ENCODE measurements around the gene SPINT3.

The SPINT3 gene, protein sequence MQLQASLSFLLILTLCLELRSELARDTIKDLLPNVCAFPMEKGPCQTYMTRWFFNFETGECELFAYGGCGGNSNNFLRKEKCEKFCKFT

DNA sequence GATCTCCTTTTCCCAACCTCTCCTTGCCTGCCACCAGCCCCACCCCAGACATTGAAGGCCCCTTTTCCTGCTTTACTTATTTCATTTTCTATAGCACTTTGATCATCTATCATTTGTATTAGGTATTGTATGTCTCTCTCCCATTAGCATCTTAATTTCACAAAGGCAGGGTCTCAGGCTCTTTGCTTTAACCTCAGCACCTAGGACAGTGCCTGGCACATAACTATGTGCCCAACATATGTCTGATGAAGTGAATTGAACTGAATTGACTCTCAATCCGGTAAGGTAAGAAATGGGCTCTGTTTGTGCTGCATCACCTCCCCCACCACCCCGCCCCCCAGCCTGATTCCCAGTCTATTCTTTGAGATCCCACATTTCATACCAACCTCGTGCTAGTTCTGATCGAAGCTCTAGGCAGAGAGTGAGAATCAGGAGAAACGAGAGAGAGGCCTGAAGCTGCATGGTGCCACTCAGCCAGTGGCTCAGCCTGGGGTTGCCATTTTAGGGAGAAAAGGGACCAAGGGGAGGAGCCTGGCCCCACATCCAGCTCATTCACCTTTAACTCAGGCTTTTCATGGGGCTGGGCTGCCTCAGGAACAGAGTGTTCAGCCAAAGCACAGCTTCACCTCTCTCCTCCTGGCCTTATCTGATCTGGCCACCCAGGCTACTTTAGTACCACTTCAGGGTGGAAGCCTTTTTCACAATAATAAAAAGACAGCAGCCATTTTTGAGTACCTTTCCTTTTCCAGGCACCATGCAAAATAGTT is at the start of gene SPINT3:
TSS of gene SPINT3 (minus strand) at position 476 of the 767 bp plus-strand sequence. CDS start at position 462, 14 bp downstream.
- DNase-seq = no peak

DNA sequence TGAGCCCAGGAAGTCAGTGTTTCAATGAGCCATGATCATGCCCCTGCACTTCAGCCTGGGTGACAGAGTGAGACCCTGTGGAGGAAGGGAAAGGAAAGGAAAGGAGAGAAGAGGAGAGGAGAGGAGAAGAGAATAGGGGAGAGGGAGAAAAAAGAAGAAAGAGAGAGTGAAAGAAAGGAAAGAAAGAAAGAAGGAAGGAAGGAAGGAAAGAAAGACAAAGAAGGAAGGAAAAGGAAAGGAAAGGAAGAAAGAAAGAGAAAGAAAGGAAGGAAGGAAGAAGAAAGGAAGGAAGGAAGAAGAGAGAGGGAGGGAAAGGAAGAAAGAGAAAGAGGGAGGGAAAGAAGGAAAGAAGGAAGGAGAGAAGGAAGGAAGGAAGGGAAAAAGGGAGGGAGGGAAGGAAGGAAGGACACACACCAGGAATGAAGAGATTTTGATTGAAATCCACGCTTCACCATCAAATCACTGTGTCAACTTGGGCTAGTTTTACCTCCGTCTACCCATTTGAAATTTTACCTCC is 49.4 kb upstream of the SPINT3 start:
- no peak for DNase-seq

DNA sequence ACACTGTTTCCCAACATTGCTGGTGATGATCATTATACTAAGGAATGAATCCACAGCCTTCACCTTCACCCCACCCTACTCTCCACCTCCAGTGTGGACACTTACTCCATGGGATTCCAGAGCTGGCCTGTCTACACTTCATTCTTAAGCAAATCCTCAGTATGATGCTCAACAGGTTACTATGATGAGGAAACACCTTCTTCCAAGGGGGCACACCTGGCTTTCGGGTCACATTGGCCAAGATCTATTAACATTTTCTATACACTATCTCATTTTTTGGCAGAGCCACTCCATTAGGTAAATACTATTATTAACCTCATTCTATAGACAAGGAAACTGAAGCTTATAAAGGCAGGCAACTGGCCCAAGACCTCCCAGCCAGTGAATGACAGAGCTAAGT is 39.8 kb upstream of the SPINT3 start:
- DNase-seq = no peak

DNA sequence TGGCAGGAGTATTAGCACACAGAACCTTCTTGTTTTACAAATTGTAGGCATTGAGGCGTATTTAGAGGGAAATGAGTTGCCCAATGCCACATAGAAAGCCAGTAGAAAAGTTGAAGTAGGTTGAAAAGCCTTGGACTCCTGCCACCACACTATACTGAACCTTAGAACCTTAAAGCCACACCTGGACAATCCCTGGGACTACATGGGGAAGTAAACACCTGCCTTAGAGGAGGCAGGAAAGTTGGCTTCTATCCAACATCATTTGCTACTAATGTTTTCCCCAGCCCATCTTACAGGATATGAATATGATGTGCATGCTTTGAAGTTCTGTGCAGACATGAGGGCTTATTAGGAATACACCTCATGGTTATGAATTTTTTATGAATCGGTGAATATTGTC is 37.0 kb upstream of the SPINT3 start:
- no peak for DNase-seq

DNA sequence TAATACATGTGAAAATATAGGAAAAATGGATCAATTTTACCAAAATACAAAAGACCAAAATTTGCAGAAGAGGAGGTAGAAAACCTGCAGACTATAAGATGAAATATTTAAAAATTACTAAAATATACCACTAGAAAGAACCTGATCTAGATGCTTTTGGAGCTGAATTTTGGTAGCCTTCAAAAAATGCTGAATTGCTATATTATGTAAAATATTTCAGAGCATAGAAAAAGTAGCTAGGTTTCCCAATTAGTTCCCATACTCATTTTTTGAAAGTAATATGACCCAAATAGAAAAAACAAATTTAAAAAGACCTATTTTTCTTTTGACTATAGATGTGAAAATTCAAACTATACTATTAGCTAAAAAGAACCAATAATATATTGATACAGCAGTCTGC is 35.3 kb upstream of the SPINT3 start:
- no peak for DNase-seq

DNA sequence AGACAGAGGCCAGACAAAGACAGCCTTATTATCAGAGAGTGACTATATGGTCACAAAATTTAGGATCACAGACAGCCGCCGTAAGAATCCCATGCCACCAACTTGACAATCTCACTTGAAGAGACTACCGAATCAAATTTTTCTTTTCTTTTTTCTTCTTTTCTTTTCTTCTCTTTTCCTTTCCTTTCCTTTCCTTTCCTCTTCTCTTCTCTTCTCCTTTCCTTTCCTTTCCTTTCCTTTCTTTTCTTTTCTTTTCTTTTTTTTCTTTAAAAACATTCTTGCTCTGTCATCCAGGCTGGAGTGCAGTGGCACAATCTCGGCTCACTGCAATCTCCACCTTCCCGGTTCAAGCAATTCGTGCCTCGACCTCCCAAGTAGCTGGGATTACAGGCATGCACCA is 33.0 kb upstream of the SPINT3 start:
- DNase-seq = no peak

DNA sequence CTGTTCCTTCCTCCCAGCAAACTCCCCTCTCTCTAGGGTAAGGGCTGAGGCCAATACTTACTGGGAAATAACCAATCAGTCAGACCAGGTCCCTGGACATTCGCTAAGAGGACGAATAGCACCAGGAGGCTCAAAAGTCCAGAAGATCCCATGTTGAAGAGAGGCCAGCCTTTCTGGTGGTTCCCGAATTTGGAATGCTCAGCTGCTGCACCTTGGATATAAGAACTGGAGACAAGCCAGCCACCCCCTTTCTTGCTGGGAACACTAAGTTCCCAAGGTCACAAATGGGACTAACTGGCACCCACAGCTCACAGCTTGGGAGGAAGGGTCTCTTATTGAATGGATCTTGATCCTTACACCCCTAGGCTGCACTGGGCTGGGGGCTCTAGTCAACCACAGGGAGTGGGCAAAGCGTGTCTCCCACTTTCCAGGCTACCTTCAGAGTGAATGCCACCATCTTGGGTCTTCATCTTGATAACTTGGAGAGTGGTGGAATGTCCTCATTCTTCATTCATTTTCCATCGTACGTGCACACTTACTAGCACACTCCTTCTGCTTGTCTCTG is 31.9 kb upstream of the SPINT3 start, which contains the start of gene EPPIN:
TSS of gene EPPIN (minus strand) at position 196 of the 565 bp plus-strand sequence. CDS start at position 152, 44 bp downstream.
- no peak for DNase-seq

DNA sequence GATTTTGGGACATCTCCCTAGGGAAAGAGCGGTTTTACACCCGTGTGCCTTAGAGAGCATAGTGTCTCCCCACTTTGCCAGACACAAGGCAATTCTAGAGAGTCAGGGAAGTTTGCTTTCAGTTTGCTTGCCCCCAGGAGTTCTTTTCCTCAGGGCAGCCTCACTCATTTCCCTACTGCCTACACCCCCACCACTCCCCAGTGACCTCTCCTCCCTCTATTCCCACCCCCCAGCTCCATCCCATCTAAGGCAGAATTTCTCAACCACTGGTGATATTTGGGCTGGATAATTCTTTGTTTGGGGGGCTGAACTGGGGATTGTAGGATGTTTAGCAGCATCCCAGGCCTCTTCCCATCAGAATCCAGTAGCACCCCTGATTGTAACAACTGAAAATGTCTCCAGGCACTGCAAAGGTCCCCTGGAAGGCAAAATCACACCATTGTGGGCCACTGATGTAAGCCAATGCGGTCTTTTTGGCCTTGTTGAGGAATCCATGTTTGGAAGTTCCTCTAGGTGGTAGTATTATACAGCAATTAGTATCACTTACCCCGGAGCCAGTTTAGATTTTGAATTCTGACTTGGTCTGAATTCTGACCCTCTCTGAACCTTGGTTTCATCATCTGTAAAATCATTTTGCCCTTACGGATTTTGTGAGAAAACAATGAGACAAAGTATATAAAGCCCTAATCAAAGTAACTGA is 30.5 kb upstream of the SPINT3 start:
- DNase-seq = no peak

DNA sequence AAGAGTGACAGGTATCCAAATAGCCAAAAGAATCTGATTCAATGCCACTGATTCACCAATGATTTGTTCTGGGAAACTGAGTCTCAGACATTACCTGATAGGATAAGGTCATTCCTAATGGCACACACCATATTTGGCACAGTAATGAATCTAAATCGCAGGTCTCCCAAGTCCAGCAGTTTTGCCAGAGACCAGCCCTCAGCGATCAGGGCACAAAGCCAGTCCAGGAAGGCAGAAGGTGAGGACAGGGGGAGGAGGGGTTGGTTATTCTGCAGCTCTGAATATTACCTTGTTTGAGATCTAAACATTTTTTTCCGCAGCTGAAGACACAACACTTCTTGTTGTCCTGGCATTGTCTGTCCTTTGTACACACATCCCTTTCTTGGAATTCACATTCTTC is 29.9 kb upstream of the SPINT3 start:
- DNase-seq = no peak

DNA sequence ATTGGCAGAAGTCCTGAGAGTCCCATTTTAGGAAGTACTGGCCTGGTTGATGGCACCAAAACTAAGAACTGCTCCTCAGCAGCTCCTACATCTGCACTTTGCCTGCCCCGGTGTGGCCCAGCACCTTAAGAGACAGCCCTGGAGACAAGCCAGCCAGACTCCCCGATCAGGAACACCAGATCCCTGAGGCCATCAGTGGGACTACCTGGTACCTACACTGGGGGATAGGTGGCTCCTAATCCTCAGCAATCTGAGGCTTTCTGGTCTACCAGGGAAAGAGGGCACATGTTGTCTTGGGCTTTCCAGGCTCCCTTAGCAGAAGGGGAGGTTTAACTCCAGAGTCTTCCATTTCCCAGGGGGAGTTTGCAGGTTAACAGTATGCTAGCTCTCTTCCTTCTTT is 24.0 kb upstream of the SPINT3 start, which contains the start of gene WFDC6:
TSS of gene WFDC6 (minus strand) at position 101 of the 400 bp plus-strand sequence. CDS start at position 26, 75 bp downstream.
- DNase-seq = no peak

DNA sequence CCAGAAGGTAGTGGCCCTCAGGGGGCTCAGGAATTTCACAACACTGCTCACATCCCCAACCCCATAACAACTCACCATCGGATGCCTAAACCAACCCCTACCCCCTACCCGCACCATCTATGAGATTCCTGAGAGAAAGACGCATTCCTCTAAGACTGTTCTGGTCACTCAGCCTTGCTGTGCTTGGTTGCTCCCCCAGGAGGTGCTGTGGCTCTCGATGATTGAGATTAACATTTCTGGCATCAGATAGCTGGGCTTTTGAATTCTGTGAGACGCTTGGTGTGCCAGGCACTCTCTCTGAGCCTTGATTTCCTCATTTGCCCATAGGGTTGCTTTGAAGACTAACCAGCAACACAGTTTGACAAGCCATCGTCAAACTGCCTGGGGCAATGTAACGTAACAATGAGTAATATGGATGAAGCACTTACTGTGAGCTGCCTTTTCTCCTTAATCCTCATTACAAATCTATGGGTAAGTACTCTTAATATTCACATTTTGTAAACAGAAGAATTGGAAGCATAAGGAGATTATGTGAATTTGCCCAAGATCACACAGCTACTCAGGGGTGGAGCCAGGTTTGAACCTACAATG is 22.9 kb upstream of the SPINT3 start:
- DNase-seq = no peak

DNA sequence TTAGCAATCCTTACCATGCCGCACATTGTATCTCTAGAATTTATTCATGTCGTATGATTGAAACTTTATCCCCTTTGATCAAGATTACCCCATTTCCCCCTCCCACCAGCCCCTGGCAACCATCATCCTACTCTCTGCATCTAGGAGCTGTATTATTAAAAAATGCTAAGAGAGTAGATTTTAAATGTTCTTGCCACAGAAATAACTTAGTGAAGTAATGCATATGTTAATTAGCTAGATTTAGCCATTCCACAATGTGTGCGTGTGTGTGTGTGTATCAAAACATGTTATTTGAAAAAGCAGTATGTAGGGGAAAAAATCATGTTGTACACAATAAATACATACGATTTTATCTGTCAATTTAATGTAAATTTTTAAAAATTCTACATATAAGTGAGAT is 11.9 kb upstream of the SPINT3 start:
- no peak for DNase-seq

DNA sequence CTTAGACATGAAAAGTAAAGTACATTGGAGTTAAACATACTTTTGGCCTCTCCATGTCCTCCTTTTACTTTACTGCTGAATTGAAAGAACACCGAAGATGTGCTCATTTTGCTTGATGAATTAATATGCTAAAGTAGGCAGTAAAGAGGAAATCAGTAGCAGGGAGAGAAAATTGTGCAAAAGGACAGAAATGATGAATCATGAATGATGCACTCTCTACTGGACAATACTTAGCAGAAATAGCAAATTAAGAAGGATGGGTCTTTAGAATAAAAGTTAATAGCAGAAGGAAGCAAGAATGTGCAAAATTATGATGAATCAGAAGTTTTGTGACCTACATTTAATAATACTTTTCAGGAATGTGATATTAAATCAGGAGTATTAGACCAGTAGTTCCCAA is 8.4 kb upstream of the SPINT3 start:
- DNase-seq = no peak

DNA sequence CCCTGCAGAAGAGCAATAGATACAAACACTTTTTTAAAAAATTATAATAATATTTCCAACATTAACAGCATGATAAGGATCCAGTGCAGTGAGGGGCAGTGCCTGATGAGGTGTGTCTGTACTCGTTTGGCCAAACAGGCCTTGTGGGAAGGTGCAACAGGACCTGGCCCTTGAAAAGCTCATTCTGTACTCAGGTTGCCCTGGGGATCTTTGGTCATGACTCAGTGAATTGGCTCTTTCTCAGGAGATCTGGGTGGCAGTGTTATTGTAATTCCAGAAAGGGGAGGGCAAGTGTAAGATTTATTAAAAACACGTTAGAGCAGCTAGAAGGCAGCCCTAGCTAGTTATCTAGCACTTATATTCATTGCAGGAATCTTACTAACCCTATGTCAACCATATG is 2.9 kb upstream of the SPINT3 start:
- no peak for DNase-seq

DNA sequence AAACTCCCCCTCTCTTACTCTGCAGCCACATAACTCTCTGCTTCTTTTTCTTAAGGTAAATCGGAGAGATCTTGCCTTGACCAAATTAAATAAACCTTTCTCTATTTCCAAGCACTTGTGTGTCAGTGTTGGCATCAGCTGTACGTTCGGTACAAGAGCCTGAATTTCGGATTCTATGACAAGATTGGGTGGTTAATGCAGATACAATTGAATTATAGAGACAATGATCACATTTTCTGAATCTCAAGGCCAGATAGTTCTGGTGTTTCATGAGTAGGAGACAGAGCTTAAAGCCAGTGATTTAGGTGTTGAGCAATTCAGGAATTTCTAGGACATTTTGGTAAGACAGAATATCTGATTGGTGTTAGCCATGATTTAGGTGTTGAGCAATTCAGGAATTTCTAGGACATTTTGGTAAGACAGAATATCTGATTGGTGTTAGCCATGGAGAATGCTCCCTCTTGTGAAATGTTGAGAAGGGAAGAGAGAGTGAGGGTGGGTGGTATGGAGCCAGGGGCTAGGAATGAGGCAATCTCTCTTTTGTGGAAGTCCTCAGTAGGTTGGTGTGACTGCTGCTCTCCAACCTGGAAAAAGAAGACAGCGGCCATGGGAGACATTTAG is 5.1 kb downstream of the SPINT3 start:
- no peak for DNase-seq

DNA sequence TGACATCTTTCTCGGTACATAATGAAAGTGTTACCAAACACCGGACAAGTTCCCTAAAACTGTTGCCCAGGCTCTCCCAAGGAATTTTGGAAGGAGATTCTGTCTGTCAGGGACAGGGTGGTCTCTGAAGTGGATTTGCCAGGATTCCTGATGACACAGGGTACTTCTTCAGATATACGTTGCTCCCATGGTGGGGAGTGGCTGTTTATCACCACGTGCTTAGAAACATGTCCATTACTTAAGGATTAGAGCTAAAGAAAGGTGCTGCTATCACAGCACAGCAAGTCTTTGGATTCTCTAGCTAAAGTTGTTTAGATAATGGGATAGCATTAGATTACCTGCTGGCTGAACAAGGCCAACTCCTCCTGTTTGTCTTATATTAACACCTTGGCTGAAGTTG is 6.3 kb downstream of the SPINT3 start:
- DNase-seq = no peak

DNA sequence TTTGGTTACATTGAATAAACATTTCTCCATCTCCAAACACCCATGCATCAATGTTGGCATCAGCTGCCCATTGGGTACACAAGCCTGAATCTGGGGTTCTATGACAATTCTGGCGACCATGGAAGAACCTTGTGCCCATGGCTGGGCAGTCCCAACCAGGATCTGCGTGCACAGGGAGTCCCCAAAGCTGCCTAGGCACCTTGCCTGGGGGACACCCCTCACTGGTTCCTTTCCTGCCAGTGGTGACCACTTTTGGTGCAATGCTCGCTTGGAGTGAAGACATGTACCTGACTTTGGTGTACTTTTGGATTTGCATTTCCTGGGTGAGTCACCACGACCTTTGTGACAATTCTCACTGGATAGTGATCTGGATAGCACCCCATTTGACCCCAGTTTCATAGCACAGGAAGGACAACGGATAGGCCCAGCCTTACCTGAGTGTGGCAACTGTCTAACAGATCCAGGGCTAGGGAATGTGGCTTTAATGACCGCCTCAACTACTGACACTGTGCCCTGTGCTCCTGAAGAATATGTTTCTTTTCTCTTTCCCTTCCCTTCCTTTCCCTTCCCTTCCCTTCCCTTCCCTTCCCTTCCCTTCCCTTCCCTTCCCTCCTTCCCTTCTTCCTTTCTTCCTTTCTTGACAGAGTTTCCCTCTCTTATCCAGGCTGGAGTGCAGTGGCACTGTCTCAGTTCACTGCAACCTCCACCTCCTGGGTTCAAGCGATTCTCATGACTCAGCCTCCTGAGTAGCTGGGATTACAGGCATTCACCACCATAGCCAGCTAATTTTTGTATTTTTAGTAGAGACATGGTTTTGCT is 7.1 kb downstream of the SPINT3 start:
- no peak for DNase-seq

DNA sequence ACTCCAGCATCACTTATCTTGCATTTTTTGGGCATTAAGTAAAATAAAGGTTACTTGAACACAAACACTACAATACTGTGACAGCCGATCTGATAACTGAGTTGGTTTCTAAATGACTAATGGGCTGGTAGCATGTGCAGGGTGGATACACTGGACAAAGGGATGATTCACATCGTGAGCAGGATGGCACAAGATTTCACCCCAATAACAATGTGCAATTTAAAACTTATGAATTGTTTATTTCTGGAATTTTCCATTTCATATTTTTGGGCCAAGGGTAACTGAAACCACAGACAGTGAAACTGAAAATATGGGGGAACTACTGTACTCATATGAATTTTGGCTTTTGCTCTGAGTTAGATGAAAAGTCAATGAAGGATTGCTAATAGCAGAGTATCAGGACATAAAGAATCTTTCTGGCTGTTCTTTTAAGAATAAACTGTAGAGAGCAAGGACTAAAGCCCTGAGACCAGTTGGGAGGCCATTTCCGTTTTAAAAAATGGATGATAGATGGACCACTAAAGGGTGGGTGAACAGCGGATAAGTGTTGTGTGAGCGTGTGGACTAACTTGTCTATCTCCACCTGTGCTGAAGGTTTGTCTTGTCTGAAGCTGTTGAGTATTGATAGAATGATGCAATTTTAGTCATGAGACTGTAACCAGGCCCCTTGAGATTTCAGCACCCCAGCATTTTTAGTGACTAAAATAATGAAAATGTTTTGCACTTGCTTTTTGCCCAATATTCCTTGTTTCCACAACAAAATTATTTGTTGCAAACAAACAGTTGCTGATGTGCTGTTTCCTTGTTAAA is 8.2 kb downstream of the SPINT3 start:
- no peak for DNase-seq

DNA sequence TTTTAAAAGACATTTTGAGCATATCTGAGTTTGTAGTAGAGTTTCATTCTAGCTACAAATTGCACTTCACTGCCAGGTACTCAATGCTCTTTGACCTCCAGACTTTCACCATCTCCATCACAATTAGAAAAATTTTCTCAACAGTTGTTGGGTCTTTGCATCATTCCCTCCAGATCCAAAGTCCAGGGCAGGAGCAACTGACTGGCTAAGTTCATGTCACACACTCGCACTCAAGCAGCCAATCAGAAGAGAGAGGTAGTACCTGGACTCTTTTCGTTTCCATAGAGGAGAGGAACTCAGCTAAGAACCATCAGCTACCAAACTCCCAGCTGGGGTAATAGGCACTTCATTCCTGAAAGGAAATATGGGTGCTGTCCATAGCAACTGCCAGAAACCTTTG is 9.0 kb downstream of the SPINT3 start:
- no peak for DNase-seq

DNA sequence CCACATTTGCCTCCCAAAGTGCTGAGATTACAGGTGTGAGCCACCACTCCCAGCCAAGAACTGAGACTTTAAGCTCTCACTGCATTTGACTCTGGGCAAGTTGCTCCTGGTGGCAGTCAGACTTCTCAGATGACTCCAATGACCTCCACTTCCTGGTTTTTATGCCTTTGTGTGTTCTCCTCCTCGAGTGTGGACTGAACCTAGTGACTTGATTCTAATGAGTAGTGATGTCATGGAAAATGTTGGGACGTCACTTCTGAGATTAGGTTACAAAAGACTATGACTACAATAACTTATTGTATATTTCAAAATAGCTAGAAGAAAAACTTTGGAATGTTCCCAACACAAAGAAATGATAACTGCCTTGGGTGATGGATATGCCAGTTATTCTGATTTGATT is 12.0 kb downstream of the SPINT3 start:
- no peak for DNase-seq

DNA sequence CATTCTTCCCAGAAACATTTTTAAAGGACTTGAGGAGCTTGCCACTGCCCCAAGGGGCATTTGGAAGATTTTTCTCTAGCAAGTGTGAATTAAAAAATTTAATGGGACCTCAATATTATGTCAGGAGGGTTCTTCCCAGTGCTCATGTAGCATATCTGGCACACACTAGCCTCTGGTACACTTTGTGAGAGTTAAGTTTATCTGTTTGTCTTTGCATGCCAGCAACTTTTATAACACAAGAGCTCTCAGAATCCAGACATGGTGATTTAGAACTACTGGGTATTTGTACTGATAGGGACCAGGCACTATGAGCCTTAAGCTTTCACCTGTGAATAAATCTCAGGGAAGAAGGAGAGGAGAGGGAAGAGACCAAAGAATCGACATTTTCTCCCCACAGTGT is 12.9 kb downstream of the SPINT3 start:
- no peak for DNase-seq

All from SIG-M5 (cell line).